GM18867 (cell line): ENCODE data around the gene LDLR.
"Not testable (repeated sequence)": the region's sequence is repeated elsewhere in the genome, so short reads cannot be mapped to it uniquely, and the experiment has no call there.

ENCODE experiments used
- ATAC-seq: cut with Tn5 transposase; IDR thresholded peaks from one replicate; pipeline ENCODE4 v1.9.1; 2021; ENCODE audit warnings: mild to moderate bottlenecking, moderate library complexity; ENCODE audit not compliant: unreplicated experiment

Gene LDLR

DNA sequence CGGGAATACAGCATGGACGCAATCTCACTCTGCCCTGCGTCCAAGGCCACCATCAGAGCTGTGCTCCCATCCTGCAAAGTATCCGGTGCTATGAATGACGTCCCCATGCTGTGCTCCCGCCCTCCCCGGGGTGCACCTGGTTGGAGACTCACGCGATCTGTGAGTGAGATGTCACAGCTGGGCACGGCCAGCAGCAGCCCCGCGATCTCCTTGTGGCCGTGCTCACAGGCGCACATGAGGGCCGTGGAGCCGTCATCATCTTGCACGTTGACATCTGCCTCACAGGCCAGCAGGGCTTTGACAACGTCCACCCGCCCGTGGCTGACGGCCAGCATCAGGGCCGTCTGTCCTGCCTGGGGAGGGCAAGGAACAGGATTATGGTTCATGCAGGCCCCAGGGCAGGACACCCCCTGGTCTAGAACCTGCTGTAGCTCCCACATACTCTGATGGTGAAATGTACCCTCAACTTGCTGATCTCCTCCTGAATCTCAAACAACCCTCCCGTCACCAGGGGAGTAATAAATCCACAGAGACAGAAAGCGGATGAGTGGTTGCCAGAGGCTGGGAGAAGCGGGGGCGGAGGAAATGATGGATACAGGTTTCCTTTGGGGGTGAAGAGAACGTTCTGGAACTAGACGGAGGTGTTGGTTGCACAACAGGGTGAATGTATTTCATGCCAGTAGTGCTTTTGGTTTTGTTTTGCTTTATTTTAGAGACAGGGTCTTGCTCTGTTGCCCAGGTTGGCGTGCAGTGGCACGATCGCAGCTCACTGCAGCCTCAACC is 80.8 kb downstream of the LDLR start:
- ATAC-seq: no peak

DNA sequence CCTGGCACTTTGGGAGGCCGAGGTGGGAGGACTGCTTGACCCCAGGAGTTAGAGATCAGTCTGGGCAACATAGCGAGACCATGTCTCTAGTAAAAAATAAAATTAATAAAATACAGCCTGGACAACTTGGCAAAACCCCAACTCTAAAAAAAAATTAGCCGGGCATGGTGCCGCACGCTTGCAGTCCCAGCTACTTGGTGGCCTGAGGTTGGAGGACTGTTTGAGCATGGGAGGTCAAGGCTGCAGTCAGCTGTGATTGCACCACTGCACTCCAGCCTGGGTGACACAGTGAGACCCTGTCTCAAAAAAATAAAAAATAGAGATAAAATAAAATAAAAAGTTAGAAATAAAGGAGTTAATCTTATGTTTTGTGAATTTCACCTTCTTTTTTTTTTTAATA is 81.9 kb downstream of the LDLR start:
- ATAC-seq: no peak

DNA sequence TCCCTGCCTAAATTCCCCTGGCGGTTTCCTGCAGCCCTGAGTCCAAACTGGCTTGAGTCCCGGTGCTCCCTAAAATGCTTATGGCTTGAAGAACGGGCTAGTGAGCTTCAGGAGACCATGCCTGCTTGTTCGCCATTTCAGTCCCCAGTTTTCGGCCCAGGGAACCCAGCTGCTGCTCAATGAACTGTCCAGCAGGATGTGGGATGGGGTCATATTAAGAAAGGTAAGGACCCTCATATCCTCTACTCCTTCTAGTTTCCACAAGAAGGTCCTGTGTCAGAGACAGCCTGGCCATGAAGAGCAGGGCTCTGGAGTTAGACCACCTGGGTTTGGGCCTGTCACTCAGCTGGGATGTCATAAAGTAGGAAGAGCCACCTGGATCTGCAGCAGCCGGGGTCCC is 83.3 kb downstream of the LDLR start:
- ATAC-seq: no peak

DNA sequence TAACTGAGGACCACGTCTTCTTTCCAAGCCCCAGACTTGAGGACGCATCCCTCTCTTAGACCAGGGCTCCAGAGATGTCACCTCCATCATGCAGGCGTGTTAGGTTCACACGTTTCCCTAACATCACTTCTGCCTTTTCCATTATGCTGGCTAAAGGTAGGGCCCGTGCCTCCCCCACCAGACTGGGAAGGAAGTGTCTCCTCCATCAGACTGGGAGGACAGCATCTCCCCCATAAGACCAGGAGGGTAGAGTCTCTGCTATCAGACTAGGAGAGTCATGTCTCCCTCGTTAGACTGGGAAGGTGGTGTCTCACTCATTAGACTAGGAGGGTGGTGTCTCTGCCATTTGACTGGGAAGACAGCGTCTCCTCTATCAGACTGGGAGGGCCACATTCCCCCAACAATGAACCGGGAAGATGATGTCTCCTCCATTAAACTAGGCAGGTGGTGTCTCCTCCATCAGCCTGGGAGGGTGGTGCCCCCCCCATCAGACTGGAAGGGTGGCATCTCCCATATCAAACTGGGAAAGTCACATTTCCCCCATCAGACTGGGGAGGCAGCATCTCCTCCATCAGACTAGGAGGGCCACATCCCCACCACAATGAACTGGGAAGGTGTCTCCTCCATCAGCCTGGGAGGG is 84.4 kb downstream of the LDLR start:
- no peak for ATAC-seq

DNA sequence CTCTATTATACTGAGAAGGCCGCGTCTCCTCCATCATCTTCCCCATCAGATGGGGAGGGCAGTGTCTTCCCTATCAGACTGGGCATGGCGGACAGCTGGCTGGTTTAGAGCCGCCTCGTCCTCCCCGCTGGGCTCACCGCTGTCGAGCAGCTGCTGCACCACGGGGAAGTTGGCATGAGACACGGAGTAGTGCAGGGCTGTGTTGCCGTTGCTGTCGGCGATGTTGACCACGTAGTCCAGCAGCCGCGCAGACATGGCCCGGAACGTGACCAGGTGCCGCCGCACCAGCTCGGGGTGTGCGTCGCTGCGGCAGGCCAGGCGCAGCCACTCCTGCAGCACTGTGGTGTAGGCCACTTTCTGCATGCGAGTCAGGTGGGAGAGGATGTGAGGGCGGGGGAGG is 85.1 kb downstream of the LDLR start:
- no peak for ATAC-seq

DNA sequence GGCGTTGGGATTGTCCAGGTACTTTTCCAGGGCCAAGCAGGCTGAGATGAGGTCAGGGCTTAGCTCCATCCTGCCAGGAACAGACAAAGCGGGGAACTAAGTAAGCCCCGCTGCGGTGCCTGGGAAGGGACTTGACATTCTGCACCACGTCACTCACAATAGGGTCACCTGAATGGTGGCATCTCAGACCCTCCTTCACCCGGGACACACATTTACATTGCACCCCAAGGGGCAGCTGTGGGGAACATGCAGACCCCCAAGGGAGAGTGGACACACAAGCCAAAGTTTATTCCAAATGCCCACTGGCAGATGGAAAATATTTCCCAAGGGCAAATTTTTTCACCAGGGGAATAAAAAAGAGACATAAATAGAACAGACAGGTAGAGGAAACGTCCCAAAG is 86.7 kb downstream of the LDLR start:
- no peak for ATAC-seq

DNA sequence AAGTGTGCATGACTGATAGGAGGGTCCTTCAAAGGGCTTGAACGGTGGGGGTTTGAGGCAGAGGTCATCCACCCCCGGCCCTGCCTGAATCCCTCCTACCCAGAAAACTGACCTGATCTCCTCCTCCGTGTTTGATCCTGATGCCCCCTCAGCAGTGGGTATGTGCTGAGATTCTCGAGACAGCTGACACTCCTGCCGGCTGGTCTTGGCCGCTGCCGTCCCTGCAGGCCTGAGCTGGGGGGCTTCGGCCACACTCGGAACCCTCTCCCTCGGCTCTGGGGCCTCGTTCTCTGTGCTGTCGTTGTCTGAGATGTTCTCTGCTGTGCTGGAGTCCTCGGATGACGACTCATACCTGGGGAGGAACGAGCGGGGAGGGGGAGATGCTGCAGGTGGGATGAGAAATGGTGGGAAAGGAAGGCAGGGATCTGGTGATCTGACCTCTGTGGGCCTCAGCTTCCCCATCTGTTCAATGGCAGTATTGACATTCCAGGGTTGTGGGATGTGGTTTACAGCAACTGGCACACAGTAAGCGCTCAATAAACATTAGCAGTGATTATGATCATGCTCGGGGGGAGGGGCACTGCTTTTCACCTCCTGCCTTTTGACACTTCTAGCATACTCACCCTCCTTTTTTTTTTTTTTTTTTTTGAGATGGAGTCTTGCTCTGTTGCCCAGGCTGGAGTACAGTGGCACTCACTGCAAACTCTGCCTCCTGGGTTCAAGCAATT is 87.4 kb downstream of the LDLR start:
- no peak for ATAC-seq

DNA sequence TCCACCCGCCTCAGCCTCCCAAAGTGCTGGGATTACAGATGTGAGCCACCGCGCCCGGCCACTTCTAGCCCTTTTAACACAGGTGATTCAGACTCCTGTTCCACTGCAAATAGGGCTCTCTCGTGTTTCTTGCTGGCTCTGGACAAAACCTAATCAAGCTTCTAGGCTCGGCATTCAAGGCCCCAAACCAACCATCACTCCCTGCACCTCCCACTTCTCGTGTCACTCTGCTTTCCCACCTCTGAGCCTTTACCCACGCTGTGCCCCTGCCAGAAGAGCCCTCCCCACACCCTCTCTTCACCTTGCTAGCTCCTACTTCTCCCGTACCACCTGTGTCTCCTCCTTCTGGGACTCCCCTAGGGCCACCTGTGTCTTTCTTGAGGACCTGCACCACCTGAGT is 88.3 kb downstream of the LDLR start:
- no peak for ATAC-seq

DNA sequence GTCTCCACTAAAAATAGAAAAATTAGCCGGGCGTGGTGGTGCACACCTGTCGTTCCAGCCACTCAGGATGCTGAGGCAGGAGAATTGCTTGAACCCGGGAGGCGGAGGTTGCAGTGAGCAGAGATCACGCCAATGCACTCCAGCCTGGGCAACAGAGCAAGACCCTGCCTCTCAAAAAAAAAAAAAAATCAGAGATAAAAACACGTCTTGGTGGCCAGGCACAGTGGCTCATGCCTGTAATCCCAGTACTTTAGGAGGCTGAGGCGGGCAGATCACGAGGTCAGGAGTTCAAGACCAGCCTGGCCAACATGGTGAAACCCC is 89.8 kb downstream of the LDLR start:
- not testable (repeated sequence) for ATAC-seq

DNA sequence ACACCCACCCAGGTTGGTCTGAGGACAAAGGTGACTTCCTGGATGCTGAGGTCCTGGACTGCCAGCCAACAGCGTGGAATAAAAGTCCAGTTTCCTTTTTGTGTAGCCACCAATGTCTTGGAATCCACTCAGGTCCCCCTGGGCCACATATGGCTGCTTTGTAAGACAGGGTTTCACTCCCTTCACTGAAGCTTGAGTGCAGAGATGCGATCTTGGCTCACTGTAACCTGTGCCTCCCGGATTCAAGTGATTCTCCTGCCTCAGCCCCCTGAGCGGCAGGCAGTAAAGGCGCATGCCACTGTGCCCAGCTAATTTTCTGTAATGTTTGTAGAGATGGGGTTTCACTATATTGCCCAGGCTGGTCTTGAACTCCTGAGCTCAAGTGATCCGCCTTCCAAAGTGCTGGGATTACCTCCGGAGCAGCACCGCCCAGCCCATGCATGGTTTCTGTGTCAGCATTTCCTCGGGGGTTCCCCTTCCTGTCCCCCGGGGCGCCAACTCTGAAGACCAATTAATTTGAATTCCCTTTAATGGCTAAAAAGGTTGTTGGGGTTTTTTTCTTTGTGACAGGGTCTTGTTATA is 90.5 kb downstream of the LDLR start:
- peak; percentile 56 for ATAC-seq

DNA sequence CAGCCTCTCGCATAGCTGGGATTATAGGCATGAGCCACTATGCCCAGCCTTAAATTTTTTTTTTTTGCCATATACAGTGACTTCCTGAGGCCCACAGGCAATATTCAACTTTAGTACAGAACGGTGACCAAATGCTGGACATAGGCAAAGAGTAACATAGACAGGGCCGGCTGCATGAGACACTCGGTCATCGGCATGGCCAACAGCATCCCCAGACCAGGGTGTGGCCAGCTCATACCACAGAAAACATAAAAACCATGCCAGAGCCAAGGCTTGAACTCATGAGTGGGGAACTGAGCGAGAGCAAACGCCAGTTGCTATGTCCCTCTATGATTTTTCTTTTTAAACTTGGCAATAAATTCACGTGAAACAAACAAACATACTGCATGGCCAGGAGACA is 91.1 kb downstream of the LDLR start:
- no peak for ATAC-seq

DNA sequence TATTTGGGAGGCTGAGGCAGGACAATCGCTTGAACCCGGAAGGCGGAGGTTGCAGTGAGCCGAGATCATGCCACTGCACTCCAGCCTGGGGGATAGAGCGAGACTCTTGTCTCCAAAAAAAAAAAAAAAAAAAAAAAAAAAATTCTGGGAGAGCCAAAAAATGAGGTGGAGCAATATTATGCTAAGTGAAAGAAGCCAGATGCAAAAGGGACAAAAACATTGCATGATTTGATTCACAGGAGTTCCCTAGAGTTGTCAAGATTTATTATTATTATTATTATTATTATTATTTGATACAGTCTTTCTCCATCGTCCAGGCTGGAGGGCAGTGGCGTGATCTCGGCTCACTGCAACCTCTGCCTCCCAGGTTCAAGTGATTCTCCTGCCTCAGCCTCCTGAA is 91.7 kb downstream of the LDLR start:
- not testable (repeated sequence) for ATAC-seq

DNA sequence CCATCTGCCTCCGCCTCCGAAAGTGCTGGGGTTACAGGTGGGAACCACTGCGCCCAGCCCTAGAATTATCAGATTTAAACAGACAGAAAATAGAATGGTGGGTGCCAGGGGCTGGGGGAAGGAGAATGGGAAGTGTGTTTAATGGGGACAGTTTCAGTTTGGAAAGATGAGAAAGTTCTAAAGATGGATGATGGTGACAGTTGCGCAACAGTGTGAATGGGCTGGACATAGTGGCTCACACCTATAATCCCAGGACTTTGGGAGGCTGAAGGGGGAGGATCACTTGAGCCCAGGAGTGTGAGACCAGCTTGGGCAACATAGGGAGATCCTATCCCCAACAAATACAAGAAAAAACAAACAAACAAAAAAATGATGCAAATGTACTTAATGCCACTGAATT is 92.2 kb downstream of the LDLR start:
- ATAC-seq: no peak
